ENCODE data around the gene CRY2. TPM values are rescaled to one million over a fixed set of nuclear protein-coding genes. Genes with fewer than 3 reads are reported as not detected.

The CRY2 gene
- total RNA-seq, 2 donors from 2014 or later = 19.8 to 20.1 TPM

GRCh38 chr11:45889555-45889954 lies 42.3 kb downstream of the CRY2 start:
- Mint-ChIP-seq H3K36me3 (ENCODE audit: low read depth) (no peaks in the 10 kb centered on the region), H3K9me3 (no peaks in the 10 kb centered on the region), H3K27me3 (ENCODE audit: insufficient read depth) (peaks cover 13% of the 10 kb centered on the region), H3K4me3 (no peak overlapping the region), H3K4me1 (peaks cover 5% of the 10 kb centered on the region), H3K27ac (no peak overlapping the region)
- Histone ChIP-seq H3K27ac (ENCODE audit: low read depth, low read length) (no peak overlapping the region), H3K4me1 (ENCODE audit: control insufficient read depth, insufficient read depth, low read length) (no peaks in the 10 kb centered on the region), H3K9ac (ENCODE audit: extremely low read depth, low read length, poor library complexity, severe bottlenecking) (no peak overlapping the region), H3K27me3 (ENCODE audit: control insufficient read depth, insufficient read depth, low read length, poor library complexity, severe bottlenecking) (peaks cover 15% of the 10 kb centered on the region), H3K36me3 (ENCODE audit: control insufficient read depth, insufficient read depth, low read length) (no peaks in the 10 kb centered on the region), H3K9me3 (ENCODE audit: control insufficient read depth, low read length) (no peaks in the 10 kb centered on the region), H3K4me3 (ENCODE audit: low read length) (no peak overlapping the region)
- DNase-seq = no peak
- TF ChIP-seq CTCF (conservative IDR thresholded peaks at IDR 0.05) = no peak
- 87 to 95% methylated on average over 4 to 8 of the region's 8 CpGs for WGBS, 2 experiments (ENCODE audit: insufficient coverage in 1 of 2, insufficient read length in 1 of 2)

GRCh38 chr11:45889966-45890365 lies 42.7 kb downstream of the CRY2 start:
- peaks cover 10% of the 10 kb centered on the region for H3K27me3 Mint-ChIP-seq (ENCODE audit: insufficient read depth)
- Histone ChIP-seq H3K27me3 (ENCODE audit: control insufficient read depth, insufficient read depth, low read length, poor library complexity, severe bottlenecking) (peaks cover 15% of the 10 kb centered on the region), H3K27ac (ENCODE audit: low read depth, low read length) (no peak overlapping the region), H3K4me3 (ENCODE audit: low read length) (no peak overlapping the region), H3K36me3 (ENCODE audit: control insufficient read depth, insufficient read depth, low read length) (no peaks in the 10 kb centered on the region), H3K9me3 (ENCODE audit: control insufficient read depth, low read length) (no peaks in the 10 kb centered on the region), H3K4me1 (ENCODE audit: control insufficient read depth, insufficient read depth, low read length) (no peaks in the 10 kb centered on the region), H3K9ac (ENCODE audit: extremely low read depth, low read length, poor library complexity, severe bottlenecking) (no peak overlapping the region)
- H3K4me1 Mint-ChIP-seq = peaks cover 5% of the 10 kb centered on the region
- no peak for TF ChIP-seq CTCF (conservative IDR thresholded peaks at IDR 0.05)
- 89 to 97% methylated on average over 7 to 9 of the region's 9 CpGs for WGBS, 2 experiments (ENCODE audit: insufficient coverage in 1 of 2, insufficient read length in 1 of 2)
- no peak overlapping the region for H3K4me3 Mint-ChIP-seq
- no peak for DNase-seq
- H3K9me3 Mint-ChIP-seq = no peaks in the 10 kb centered on the region
- no peaks in the 10 kb centered on the region for H3K36me3 Mint-ChIP-seq (ENCODE audit: low read depth)
- no peak overlapping the region for H3K27ac Mint-ChIP-seq

- no peak overlapping the region for H3K27ac ChIP-seq (ENCODE audit: low read depth, low read length)
- DNase-seq = no peak
- Mint-ChIP-seq H3K4me1 (peaks cover 3% of the 10 kb centered on the region), H3K27ac (no peak overlapping the region), H3K27me3 (ENCODE audit: insufficient read depth) (peaks cover 6% of the 10 kb centered on the region), H3K9me3 (no peaks in the 10 kb centered on the region), H3K36me3 (ENCODE audit: low read depth) (no peaks in the 10 kb centered on the region), H3K4me3 (no peak overlapping the region)
- TF ChIP-seq CTCF (conservative IDR thresholded peaks at IDR 0.05) = peak; percentile 36
- peaks cover 12% of the 10 kb centered on the region for H3K27me3 ChIP-seq (ENCODE audit: control insufficient read depth, insufficient read depth, low read length, poor library complexity, severe bottlenecking)
- no peak overlapping the region for H3K9ac ChIP-seq (ENCODE audit: extremely low read depth, low read length, poor library complexity, severe bottlenecking)
- no peak overlapping the region for H3K4me3 ChIP-seq (ENCODE audit: low read length)
- peaks cover under 1% of the 10 kb centered on the region for H3K4me1 ChIP-seq (ENCODE audit: control insufficient read depth, insufficient read depth, low read length)
- no peaks in the 10 kb centered on the region for H3K9me3 ChIP-seq (ENCODE audit: control insufficient read depth, low read length)
- 84 to 85% methylated on average over 7 to 9 of the region's 9 CpGs for WGBS, 2 experiments (ENCODE audit: insufficient coverage in 1 of 2, insufficient read length in 1 of 2)
- H3K36me3 ChIP-seq (ENCODE audit: control insufficient read depth, insufficient read depth, low read length) = no peaks in the 10 kb centered on the region
Observed at GRCh38 chr11:45890886-45891550, 43.7 kb downstream of the CRY2 start.
